Suprapubic skin (tissue), 4 donors: ENCODE results near the gene FBXO11.
"Not testable (repeated sequence)": the region's sequence is repeated elsewhere in the genome, so short reads cannot be mapped to it uniquely, and the experiment has no call there.

ENCODE experiments used
- CTCF ChIP-seq, 2 donors: fragments of 200-600 bp in 1 of 2; fragments of 450-650 bp in 1 of 2; sonication (generic) in 1 of 2; IDR thresholded peaks; one replicate each; pipeline ENCODE4 v1.5.1; 2016 to 2019; ENCODE audit warnings: antibody characterized with exemption in 2 of 2, mild to moderate bottlenecking in 1 of 2, moderate library complexity in 1 of 2
- EP300 ChIP-seq: sonication (generic); formaldehyde crosslinking; IDR thresholded peaks from one replicate; pipeline ENCODE4 v1.6.1; 2017; ENCODE audit warnings: antibody characterized with exemption
- POLR2A ChIP-seq, 2 donors: fragments of 450-650 bp; IDR thresholded peaks; one replicate each; pipeline ENCODE4 v1.6.1; 2017; ENCODE audit warnings: antibody characterized with exemption in 2 of 2, mild to moderate bottlenecking in 2 of 2, moderate library complexity in 2 of 2
- POLR2AphosphoS5 ChIP-seq, 3 donors: sonication (generic); formaldehyde crosslinking; IDR thresholded peaks; one replicate each; pipeline ENCODE4 v1.6.1; 2017; ENCODE audit warnings: antibody characterized with exemption in 3 of 3

- TF ChIP-seq CTCF (IDR thresholded peaks at IDR 0.05); EP300; POLR2A (IDR thresholded peaks at IDR 0.05); POLR2AphosphoS5 (IDR thresholded peaks at IDR 0.05): not testable (repeated sequence)
Measured at GRCh38 chr2:47901892-47902291, 4.4 kb downstream of the FBXO11 start.
